Liver (tissue), 3 donors: ENCODE measurements around the gene CCNK.

Experiments
- HNF4G ChIP-seq: IDR thresholded peaks from 2 replicates; pipeline ENCODE4 v1.6.1; 2016; ENCODE audit warnings: antibody characterized with exemption
- MAX ChIP-seq: IDR thresholded peaks from 2 replicates; pipeline ENCODE4 v1.6.1; 2016; ENCODE audit warnings: antibody characterized with exemption
- RAD21 ChIP-seq, 2 donors: IDR thresholded peaks; 2 replicates each; pipeline ENCODE4 v1.6.1; 2016; ENCODE audit warnings: antibody characterized with exemption in 2 of 2, mild to moderate bottlenecking in 2 of 2
- SP1 ChIP-seq: IDR thresholded peaks from 2 replicates; pipeline ENCODE4 v1.6.1; 2018; ENCODE audit warnings: antibody characterized with exemption, mild to moderate bottlenecking
- TAF1 ChIP-seq: conservative IDR thresholded peaks from 2 replicates; pipeline ENCODE4 v1.6.1; 2016; ENCODE audit warnings: antibody characterized with exemption, mild to moderate bottlenecking
- YY1 ChIP-seq: IDR thresholded peaks from 2 replicates; pipeline ENCODE4 v1.6.1; 2016; ENCODE audit warnings: antibody characterized with exemption, mild to moderate bottlenecking
- TF ChIP-seq, protein P1 (sequence below): fragments of 150-350 bp; IDR thresholded peaks from 2 replicates; pipeline ENCODE4 v1.5.1; 2017; ENCODE audit warnings: improper control_type of control experiment, low read depth, low read length; ENCODE audit not compliant: missing input control
- TF ChIP-seq, protein P2 (sequence below): IDR thresholded peaks from 2 replicates; pipeline ENCODE4 v1.6.1; 2016; ENCODE audit warnings: antibody characterized with exemption
- donor health status: healthy.
- donor health status: healthy.

DNA sequence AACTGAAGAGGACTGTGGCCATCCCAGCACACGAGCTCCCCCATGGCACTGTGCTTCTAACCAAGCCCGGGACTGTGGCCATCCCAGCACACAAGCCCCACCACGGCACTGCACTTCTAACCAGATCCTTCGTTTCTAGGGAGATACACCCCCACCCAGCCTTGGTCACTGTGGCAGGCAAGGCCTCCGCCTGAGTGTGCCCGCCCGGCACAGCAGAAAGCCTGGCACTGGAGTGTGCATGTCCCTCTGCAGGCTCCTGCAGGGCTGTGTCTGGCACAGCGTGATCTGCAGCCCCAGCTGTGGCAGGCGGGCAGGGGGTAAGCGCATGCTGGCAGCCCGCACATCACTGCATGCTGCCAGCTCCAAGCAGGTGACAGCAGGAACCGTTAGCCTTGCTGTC, 73.0 kb downstream of the CCNK start:
- TF ChIP-seq, protein P1, sequence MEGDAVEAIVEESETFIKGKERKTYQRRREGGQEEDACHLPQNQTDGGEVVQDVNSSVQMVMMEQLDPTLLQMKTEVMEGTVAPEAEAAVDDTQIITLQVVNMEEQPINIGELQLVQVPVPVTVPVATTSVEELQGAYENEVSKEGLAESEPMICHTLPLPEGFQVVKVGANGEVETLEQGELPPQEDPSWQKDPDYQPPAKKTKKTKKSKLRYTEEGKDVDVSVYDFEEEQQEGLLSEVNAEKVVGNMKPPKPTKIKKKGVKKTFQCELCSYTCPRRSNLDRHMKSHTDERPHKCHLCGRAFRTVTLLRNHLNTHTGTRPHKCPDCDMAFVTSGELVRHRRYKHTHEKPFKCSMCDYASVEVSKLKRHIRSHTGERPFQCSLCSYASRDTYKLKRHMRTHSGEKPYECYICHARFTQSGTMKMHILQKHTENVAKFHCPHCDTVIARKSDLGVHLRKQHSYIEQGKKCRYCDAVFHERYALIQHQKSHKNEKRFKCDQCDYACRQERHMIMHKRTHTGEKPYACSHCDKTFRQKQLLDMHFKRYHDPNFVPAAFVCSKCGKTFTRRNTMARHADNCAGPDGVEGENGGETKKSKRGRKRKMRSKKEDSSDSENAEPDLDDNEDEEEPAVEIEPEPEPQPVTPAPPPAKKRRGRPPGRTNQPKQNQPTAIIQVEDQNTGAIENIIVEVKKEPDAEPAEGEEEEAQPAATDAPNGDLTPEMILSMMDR: no peak
- TF ChIP-seq TAF1: no peak
- peak; percentile 5 for TF ChIP-seq SP1
- TF ChIP-seq RAD21 (IDR thresholded peaks at IDR 0.05): no peak
- no peak for TF ChIP-seq YY1
- TF ChIP-seq HNF4G: no peak
- no peak for TF ChIP-seq MAX
- TF ChIP-seq, protein P2, sequence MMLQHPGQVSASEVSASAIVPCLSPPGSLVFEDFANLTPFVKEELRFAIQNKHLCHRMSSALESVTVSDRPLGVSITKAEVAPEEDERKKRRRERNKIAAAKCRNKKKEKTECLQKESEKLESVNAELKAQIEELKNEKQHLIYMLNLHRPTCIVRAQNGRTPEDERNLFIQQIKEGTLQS: no peak
